ENCODE measurements around the gene CTIF. TPM values are rescaled to one million over a fixed set of nuclear protein-coding genes. Genes with fewer than 3 reads are reported as not detected.
"Not testable (repeated sequence)": the region's sequence is repeated elsewhere in the genome, so short reads cannot be mapped to it uniquely, and the experiment has no call there.

Gene CTIF
- total RNA-seq, 1 experiment from 2014 or later: 8.3 TPM

DNA sequence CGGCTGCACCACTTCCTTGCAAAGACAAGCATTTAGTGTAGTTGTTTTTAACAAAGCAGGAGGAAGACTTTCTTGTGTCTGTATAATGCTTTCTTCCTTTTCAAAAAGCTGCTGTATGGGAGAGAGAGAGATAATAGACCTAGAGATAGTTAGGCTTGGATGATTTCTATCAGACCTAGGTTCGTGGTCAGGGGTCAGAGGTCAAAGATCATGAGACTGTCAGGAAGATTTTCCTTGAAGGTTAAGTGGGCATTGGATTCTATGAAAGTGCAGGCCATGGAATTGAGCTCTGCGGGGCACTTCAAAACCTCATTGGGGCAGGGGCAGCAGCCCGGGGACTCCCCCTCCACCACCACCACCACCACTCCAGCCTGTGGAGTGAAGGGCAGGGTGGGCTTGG is 164.6 kb downstream of the CTIF start:
- no peak for DNase-seq (ENCODE audit: low spot score)

DNA sequence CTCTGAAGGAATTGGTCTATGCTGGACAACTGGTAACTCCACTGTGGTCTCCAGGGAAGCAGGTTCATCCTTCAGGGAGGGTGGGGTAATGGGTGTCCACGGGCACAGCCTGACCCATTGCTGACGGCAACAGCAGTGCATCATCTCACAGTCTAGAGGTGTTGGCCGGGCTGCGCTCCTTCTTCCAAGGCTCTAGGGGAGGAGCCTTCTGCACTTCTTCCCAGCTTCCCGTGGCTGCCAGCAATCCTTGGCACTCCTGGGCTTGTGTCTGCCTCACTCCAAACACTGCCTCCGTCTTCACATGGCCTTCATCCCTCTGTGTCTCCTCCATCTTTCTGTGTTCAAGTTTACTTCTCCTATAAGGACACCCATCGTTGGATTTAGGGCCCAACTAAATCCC is 166.2 kb downstream of the CTIF start:
- no peak for DNase-seq (ENCODE audit: low spot score)

DNA sequence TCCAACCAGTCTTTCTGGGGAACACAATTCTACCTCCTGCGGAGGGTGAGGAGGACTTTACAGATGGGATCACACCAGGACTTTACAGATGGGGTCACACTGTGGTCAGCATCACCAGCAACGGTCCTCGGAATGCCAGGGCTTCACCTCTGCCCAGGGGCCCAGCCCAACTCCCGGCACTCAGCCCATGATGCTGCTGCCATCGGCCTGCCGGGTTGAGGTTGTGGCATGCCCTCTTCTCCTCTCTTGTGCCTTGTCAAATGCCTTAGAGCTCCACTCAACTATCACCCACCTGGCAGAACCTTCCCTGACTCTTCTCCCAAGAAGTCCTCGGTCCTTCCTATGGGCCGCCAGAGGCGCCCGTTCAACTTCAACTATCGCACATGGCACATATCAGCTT is 166.7 kb downstream of the CTIF start:
- DNase-seq (ENCODE audit: low spot score): no peak

DNA sequence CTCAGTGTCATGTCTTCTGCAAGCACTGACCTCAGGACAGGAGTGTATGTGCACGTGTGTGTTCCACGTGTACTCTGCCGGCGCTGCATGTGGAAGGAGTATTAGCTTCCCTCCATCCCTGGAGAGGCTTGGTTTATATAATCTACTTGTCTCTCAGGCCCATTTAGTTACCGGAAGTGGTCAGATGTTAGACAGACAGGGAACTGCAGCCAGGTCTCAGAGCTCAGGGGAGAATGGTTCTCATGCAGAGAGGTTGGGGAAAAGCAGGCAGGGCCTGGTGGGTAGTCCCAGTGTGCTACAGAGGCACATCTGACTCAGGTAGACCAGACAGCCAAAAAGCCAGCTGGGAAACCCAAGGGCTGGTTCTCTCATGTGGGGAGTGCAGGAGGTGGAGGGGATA is 167.9 kb downstream of the CTIF start:
- DNase-seq (ENCODE audit: low spot score): no peak

DNA sequence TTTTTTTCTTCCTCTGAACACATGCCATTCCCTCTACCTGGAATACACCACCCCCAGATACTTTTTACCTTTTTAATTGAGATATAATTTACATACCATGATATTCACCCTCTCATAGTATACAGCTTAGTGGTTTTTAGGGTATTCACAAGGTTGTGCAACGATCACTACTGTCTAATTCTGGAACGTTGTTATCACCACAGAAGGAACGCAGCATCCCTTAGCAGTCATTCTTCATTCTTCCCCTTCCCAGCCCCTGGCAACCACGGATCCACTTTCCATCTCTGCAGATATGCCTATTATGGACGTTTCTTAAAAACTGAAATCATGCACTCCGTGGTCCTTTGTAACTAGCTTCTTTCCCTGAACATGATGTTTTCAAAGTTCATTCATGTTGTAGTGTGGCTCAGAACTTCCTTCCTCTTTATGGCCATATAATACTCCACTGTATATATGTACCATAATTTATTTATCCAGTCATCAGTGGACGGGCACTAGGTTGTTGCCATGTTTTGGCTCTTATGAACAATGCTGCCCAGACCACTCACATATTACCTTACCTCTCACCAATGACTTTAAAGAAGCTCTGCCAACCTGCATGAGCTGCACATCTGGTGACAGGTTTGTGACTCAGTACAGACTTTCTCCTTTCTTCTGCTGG is 168.9 kb downstream of the CTIF start:
- no peak for DNase-seq (ENCODE audit: low spot score)

DNA sequence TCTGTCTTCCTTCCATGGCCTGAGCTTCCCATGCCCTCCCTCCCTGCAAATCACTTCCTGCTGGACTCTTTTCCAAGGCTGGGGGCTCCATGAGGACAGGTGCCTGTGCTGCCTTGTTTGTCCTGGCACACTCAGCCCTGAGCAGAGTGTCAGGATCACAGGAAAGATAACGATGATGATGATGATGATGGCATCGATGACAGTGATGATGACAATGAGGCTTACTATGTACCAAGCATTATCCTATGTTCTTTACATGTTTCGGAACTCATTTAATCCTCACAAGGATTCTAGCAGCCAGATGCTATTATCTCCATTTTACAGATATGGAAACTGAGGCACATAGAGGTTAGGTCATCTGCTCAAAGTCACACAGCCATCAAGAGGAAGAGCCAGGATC is 170.0 kb downstream of the CTIF start:
- DNase-seq (ENCODE audit: low spot score): no peak

DNA sequence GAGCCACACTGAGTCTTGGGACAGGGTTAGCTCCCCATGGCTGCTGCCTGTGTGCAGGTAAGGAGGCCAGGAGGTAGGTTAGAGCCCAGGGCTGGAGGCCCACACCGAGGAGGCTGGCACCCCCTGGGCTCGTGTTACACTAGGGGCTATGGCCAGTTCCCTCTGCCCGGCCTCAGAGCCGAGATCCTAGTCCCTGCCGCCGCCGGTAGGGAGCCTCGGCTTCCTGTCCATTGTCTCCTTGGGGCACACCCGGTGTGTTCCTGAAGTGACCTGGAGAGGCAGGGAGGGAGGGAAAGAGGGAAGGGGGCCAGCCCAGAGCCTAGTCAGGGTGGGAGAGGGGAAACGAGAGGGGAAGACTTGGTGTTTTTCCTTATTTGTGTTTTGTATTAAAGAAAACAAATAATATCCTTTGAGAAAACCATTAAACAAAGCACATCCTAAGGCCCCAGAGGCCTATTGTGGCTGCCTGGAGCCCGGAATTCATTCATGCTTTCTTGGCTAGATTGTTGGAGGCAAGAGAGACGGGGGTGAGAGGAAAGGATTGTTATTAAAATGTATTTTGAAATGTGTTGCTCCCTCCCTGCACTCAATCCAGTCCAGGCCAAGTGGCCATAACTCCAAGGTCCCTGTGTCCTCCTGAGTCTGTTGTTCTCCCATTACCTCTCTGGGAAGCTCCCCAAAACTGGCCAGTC is 170.7 kb downstream of the CTIF start:
- no peak for DNase-seq (ENCODE audit: low spot score)

DNA sequence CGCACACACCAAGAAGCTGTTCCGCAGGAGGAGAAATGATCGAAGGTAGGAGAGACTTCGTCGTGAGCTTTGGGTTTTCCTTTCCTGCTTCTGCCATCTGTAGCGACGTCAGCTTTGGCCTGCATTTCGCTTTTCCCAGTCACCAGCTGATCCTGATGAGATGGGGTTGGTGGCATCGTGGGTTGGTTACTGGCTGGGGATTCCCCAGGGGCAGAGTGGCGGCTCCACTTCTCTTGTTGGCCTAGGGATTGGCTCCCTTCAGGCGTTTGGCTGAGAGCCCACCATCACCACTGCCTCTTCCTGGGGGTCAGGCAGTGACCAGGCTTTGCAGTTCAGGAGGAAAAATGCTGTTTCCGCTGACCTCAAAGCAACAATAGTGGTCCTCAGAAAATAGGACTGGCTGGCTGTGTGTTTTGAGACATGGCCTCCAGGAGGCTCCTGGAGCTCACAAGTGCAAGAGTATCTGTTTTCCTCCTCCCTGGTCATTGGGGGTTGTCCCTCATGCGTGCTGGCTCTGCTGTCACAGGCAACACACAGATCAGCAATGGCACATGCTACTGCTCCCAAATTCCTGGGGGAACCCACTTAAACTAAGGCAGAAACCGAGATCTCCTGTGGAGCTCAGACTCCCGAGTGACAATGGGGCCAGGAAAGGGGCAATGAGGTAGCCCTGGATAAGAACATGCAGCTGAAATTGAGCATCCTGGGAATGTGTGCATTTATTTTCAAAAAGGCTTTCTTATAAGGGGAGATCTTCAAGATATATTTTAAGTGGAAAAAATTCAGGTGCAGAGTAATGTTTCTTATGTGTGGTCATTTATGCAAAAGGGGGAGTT is 173.0 kb downstream of the CTIF start:
- peak; percentile 41 for DNase-seq (ENCODE audit: low spot score)

DNA sequence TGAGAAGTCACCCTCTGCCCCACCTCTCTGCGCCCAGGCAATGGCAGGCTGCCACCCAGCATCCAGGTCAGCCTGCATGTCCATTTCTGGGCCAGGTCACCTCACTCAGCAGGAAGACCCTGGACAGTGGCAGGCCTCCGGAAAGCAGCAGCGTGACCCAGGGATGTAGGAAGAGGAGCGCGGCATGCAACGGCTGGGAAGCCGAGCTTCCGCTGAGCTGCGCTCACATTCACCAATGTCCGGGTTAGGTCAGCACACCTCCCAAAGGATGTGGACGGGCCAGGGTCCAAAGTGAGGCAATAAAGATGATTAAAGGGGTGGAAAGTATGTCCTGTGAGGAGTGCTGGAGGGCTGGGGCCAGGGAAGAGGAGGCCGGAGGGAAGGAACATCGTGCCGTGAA is 174.5 kb downstream of the CTIF start:
- no peak for DNase-seq (ENCODE audit: low spot score)

DNA sequence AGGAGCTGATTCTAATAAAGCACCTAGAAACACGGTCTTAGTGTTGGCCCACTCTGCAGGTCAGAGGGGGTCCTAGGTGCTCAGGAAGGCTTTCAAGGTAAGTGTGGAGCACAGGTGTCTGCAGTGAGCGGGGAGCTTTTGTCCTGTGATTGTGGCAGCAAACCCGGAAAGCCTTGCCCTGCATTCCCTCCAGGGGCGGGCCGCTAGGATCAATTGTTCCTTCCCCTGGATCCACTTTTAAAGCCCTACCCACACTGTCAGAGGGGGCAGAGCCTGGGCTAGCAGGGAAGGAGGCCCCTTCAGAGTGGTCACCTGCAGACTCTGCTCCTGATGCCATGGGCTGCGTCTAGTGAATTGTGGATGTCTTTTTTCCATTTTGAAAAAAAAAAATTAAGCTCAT is 176.0 kb downstream of the CTIF start:
- DNase-seq (ENCODE audit: low spot score): peak; percentile 77

DNA sequence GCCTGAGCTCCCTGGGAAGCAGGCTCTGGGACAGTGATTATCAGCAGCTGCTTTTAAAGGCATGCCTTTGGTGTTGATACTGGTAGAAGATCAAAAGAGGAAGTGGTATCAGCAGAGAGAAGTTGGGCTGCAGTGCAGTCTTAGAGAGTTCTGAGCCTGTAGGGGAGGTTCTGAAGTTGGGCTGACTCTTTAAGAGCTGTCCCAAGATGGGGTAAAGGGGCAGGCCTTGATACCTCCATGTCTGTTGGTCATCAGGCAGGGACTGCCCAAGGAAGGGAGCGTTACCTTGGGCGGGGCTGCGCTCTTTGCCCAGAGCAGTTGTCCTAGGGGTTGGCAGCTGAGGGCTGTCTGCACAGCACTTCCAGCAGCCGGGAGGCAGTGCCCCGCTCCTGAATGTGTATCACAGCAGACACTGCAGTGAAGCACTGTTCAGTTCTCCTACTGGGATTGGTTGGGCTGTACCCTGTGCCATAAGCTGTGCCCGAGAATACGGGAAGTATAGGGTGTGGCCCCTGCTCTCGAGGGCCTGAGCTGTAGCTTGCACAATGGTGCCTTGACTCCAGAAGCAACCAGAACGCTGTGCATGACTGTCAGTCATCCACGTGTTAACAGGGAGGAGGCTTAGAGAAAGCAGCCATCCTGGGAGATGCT is 177.0 kb downstream of the CTIF start:
- DNase-seq (ENCODE audit: low spot score): peak; percentile 17

DNA sequence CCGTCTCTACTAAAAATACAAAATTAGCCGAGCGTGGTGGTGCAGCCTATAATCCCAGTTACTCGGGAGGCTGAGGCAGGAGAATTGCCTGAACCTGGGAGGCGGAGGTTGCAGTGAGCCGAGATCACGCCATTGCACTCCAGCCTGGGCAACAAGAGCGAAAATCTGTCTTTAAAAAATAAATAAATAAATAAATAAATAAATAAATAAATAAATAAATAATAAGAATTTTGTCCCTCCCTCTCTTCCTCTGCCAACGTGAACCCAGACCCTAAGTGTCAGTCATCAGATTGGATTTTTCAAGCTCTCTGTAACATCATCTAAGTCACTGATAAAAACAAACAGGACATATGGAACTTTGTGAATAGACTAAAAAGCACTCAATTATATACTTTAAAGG is 178.4 kb downstream of the CTIF start:
- not testable (repeated sequence) for DNase-seq (ENCODE audit: low spot score)

DNA sequence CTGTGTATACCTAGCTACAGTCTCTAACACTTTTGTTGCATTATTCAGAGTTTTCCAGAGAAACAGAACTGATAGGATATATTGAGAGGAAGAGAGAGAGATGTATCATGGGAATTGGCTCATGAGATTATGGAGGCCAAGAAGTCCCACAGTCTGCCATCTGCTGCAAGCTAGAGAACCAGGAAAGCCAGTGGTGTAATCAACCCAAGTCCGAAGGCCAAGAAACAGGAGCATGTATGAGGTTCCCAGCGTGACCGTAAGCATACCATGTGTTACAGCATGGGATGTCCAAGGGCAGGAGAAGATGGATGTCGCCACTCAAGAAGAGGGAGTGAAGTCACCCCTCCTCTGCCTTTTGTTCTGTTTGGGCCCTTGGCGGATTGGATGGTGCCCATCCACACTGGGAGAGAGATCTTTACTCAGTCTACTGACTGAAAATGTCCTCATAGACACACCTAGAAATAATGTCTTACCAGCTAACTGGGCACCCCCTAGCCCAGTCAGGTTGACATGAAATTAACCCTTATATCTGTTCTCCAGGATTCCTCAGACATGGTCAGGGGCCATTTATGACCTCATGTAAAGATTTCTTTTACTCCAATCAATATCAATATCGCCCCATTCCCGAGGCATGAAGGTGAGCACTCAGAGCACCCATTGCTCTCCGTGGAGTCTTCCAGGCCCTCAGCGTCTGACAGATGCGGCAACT is 179.6 kb downstream of the CTIF start:
- no peak for DNase-seq (ENCODE audit: low spot score)

DNA sequence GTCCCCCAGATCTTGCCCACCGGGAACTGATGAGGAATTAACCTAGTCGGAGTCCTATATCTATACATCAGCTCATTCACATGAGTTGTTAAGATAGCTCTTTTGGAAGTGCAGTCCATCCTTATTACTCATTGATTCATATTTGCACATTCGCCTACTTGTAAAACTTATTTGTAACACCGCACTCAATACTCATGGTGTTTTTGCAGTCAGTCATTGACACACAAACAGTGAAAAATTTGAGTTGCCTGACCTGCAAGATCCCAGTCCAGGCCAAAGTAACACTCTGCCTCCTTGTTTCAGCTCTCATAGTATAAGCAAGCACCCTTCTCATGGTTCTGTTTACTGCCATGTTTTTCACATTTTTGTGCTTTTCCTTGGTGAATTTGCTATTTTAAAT is 180.6 kb downstream of the CTIF start:
- no peak for DNase-seq (ENCODE audit: low spot score)

DNA sequence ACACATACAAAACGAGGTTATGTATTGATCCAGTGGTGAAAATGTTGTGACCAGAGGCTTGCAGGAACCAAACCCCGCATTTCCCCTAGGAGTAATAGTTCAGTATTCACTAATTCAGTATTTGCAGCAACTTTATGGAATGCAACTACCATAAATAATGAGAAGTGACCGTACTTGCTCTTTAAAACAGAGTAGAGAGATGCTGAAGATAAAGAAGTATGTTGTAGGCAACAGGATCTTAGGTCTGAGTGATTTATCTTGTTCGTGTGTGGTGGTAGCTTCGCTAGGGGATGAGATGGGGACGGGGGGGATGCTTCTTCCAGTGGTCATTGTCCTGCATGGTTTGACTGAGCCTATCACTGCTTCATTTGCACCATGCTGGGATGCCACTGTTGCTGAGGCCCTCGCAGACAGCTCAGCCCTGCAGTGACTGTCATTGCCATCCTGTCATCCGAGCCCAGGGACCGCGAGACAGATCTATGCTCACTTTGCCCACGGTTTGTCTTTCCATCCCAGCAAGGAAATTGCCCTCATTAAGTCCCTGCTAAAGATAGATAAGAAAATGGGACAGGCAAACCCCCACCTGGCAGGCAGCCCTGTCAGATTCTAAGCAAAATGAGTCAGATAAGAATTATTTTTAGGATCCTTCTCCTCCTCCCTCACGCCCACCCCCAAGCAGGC is 181.3 kb downstream of the CTIF start:
- DNase-seq (ENCODE audit: low spot score): no peak

DNA sequence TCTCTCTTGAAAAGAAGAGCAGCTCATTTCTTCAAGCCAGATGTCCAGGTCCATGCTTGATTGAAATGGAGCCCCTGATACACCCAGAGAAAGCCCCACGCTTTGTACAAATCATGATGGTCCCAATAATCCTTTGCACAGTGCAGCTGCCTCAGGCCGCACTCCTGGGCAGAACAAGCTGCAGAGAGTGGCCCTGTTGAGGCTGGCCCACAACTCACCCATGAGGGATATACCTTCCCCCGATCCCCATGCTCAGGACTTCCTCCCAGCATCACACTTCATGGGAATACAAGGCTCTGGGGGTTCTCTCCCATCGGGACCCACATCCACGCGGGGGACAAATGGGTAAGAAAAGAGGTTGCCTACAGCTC is 181.8 kb downstream of the CTIF start:
- DNase-seq (ENCODE audit: low spot score): no peak

DNA sequence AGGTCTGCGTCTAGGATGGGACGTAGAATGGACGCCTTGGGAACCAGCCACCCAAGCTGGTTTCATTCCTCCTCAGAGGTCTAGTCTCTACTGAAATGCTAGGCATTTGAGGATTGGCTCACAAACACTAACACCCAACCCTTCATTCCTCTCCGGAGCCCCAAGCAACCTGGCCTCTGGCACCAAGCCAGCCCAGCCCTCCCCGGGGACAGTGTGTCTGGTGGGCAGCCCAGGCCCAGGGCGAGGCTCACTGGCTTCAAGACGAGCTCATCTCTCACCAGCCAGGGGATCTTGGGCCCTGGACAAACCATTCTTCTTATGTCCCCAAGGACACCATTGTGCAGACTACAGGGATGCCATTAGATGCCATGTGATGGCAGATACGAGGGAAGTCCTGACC is 182.5 kb downstream of the CTIF start:
- no peak for DNase-seq (ENCODE audit: low spot score)

DNA sequence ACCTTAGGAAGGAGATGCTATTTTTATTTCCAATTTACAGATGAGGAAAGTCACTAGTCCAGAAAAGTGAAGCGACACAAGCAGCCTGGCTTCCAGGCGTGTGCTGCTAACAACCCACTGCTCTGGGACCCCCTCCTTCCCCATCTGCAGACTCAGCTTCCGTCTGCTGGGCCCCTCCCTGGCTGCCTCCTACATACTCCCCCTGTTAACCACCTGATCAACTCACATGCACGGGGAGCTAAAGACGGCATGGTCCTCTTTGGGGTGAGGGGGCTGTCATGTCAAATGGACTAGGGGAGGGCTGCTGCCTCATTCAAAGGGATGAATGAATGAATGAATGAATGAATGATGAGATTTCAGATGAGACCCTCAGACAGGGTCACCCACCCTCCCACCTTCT is 184.2 kb downstream of the CTIF start:
- DNase-seq (ENCODE audit: low spot score): no peak

DNA sequence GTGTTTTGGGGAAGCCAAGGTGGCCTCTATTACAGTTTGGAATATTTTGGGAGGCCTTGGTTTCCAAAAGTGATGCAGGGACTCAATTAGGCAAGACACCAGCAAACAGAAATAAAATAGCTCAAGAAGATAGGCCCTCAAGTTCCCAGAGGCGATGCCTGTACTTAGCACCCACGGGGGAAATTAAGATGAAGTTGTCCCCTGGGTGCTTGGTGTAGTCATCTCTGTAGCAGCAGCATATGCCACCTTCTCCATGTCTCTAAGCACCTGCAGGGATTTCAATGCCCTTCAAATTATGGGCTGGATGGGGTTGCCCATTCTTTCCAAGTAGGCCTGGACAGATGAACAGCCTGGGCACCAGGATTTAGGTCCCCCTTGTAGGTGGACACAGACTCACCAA is 185.0 kb downstream of the CTIF start:
- no peak for DNase-seq (ENCODE audit: low spot score)

DNA sequence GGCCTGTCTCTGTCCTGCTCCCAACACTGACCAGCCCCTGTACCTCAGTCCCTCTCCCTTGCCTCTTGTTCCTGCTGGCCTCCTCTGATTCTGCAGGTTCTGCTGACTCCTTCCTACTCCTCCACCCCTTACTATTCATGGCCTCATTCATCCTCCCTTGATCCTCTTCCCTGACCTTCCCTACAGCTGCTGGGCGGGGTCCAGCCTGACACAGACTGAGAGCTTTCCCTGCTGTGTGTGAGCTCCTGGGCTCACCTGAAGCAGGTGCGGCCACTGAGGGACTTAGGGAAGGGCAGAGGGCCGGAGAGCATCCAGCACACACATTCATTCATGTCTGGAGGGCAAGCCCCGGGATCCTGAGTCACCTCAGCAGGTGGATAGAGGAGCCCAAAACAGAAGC is 185.6 kb downstream of the CTIF start:
- DNase-seq (ENCODE audit: low spot score): no peak

DNA sequence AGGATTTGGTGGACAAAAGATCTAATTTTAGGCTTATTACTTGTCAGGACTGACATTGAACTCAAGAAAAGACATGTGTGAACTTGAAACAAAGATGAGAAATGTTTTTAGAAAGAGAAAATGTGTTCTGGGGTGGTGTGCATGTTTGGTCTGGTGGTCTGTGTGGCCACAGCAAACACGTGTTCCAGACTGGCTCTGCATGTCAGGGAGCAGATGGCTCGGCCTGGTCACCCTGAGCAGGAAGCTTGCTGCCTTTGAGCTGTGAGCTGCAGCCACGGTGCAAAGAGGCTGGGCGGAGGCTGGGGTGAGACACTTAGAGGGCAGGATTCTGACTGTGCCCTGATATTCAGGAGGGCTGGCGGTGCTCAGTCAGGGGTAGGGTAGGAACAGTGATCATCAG is 186.1 kb downstream of the CTIF start:
- no peak for DNase-seq (ENCODE audit: low spot score)

Measured in HT-29 (cell line).